Caki2 (cell line): ENCODE measurements around the gene FXR2. TPM values are rescaled to one million over a fixed set of nuclear protein-coding genes. Genes with fewer than 3 reads are reported as not detected.

Source experiments
- DNase-seq: peaks from one replicate; pipeline ENCODE4 v3.0.0-alpha.2; 2015; ENCODE audit warnings: low read depth
- in situ Hi-C: cut with HindIII; loops from 2 replicates; pipeline ENCODE4 v1.10.0; 2016; ENCODE audit warnings: low sequenced_read_pairs, low pct_unique_long_range_greater_than_20kb, mixed read lengths
- total RNA-seq: library from RNA; depleted of rRNA; stranded (reverse); fragments of >200 nt; shearing (Covaris generic); gene quantifications from 2 replicates; pipeline ENCODE4 v1.2.3, GENCODE V29; 2014; ENCODE audit warnings: low replicate concordance

Gene FXR2
- total RNA-seq, 1 experiment from 2014 or later: 48.8 TPM

GRCh38 chr17:7559320-7560171 lies 55.2 kb downstream of the FXR2 start:
- DNase-seq: no peak
- in situ Hi-C loops: no loop called here

GRCh38 chr17:7558544-7559319 lies 56.0 kb downstream of the FXR2 start, which contains the start of gene TNFSF13:
TSS of gene TNFSF13 (plus strand) at chr17:7558750. CDS start at chr17:7559040, 290 bp downstream.
- DNase-seq: no peak
- in situ Hi-C loops: no loop called here

- in situ Hi-C loops: no loop called here
- peak; percentile 59 for DNase-seq
These were observed 56.7 kb downstream of the FXR2 start for GRCh38 chr17:7557775-7558543.

GRCh38 chr17:7557147-7557764 lies 57.4 kb downstream of the FXR2 start:
- in situ Hi-C loops: no loop called here
- DNase-seq: no peak

- in situ Hi-C loops: no loop called here
- no peak for DNase-seq
These were observed 58.1 kb downstream of the FXR2 start for GRCh38 chr17:7556627-7557026.

GRCh38 chr17:7555320-7555948 lies 59.3 kb downstream of the FXR2 start:
- DNase-seq: no peak
- in situ Hi-C loops: no loop called here

- in situ Hi-C loops: no loop called here
- no peak for DNase-seq
These were observed 61.3 kb downstream of the FXR2 start for GRCh38 chr17:7553356-7553755.

GRCh38 chr17:7552621-7553051 lies 62.1 kb downstream of the FXR2 start:
- in situ Hi-C loops: no loop called here
- DNase-seq: no peak

GRCh38 chr17:7551396-7551795 lies 63.3 kb downstream of the FXR2 start:
- in situ Hi-C loops: no loop called here
- DNase-seq: no peak

GRCh38 chr17:7550344-7550743 lies 64.4 kb downstream of the FXR2 start:
- in situ Hi-C loops: no loop called here
- no peak for DNase-seq

- in situ Hi-C loops: no loop called here
- DNase-seq: no peak
These were observed 65.2 kb downstream of the FXR2 start for GRCh38 chr17:7549401-7550055.

- in situ Hi-C loops: no loop called here
- DNase-seq: no peak
These were observed 65.9 kb downstream of the FXR2 start, which contains the start of gene TNFSF12 for GRCh38 chr17:7548585-7549400. TSS of gene TNFSF12 (plus strand) at chr17:7549058. CDS start at chr17:7549154, 96 bp downstream.

- no peak for DNase-seq
- in situ Hi-C loops: no loop called here
These were observed 69.8 kb downstream of the FXR2 start for GRCh38 chr17:7544911-7545310.
